HUES64 (cell line): ENCODE data around the gene PADI1.

Experiments
- H3K27ac ChIP-seq: 2 replicates; pipeline ENCODE4 v1.7.0; 2013; ENCODE audit warnings: low read depth, low read length, inconsistent platforms
- H3K27me3 ChIP-seq: 2 replicates; pipeline ENCODE4 v1.6.1; 2013; ENCODE audit warnings: mild to moderate bottlenecking, low read length; ENCODE audit not compliant: insufficient read depth
- H3K36me3 ChIP-seq: 2 replicates; pipeline ENCODE4 v1.6.1; 2013; ENCODE audit warnings: mild to moderate bottlenecking, low read length; ENCODE audit not compliant: insufficient read depth
- H3K4me1 ChIP-seq: 2 replicates; pipeline ENCODE4 v1.6.1; 2013; ENCODE audit warnings: mild to moderate bottlenecking, low read length, moderate library complexity; ENCODE audit not compliant: insufficient read depth
- H3K4me3 ChIP-seq: 2 replicates; pipeline ENCODE4 v1.5.1; 2013; ENCODE audit warnings: mild to moderate bottlenecking, low read length, moderate library complexity
- H3K9ac ChIP-seq: 2 replicates; pipeline ENCODE4 v1.6.1; 2013; ENCODE audit warnings: mild to moderate bottlenecking, low read depth, low read length
- H3K9me3 ChIP-seq: 2 replicates; pipeline ENCODE4 v1.6.1; 2013; ENCODE audit warnings: low read depth, low read length; ENCODE audit not compliant: insufficient read depth
- WGBS: fragments of 150-250, 120-280 bp; methylation state at CpG from one replicate; pipeline ENCODE4 v1.1.7; 2013; ENCODE audit warnings: missing lambda C conversion rate; 5-methylcytosine and 5-hydroxymethylcytosine counted together

Gene PADI1

DNA sequence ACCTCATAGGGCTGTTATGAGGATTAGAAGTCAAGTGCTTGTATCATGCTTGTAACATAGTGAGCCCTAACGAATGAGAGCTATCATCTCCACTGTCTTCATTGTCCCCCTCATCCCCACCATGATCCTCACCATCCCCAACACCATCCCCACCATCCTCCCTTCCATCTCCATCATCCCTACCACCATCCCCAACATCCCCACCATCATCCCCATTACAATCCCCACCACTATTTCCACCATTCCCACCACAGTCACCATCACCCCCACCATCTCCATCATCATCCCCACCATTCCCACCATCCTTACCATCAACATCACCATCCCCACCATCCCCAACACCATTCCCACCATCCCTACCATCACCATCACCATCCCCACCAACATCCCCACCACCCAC is 39.1 kb upstream of the PADI1 start:
- Histone ChIP-seq H3K36me3 (no peaks in the 10 kb centered on the region), H3K27me3 (no peaks in the 10 kb centered on the region), H3K4me3 (no peak overlapping the region), H3K9me3 (no peaks in the 10 kb centered on the region), H3K27ac (no peak overlapping the region), H3K4me1 (peaks cover 8% of the 10 kb centered on the region), H3K9ac (no peak overlapping the region)
- 92% methylated on average over 1 of the region's 1 CpG for WGBS

DNA sequence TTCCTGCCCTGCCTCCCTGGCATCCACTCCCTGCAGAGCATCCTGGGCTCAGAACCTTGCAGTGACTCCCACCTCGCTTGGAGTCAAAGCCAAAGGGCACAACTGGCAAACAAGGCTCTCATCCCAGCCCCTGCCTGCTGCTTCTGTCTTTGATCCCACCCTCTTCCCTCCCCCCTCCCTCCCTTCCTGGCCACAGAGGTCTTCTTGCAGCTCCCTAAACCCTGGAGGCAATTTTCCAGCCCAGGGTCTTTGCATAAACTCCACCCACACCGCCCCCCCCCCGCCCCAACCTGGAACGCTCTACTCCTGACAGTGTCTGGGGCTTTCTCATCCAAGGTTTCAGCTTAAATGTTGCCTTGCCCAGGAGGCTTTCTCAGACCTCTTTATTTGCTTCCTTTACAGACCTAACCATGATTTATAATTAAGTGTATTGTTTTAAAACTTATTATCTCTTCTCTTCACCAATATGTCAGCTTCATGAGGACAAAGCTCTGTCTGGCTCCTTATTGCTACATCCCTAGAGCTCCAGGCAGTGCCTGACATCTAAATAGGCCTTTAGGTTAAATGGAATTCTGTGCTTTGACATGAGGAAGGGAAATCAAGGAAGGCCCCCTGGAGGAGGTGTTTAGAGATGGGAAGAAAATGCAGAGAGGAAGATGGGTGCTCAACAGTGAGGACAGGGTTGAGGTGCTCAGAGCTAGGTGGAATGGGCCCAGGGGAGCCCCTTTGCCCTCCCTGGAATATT is 37.7 kb upstream of the PADI1 start:
- H3K4me3 ChIP-seq: no peak overlapping the region
- H3K27ac ChIP-seq: no peak overlapping the region
- peaks cover 8% of the 10 kb centered on the region for H3K4me1 ChIP-seq
- H3K36me3 ChIP-seq: no peaks in the 10 kb centered on the region
- no peaks in the 10 kb centered on the region for H3K27me3 ChIP-seq
- no peaks in the 10 kb centered on the region for H3K9me3 ChIP-seq
- H3K9ac ChIP-seq: no peak overlapping the region
- 7% methylated on average over 4 of the region's 4 CpGs for WGBS

DNA sequence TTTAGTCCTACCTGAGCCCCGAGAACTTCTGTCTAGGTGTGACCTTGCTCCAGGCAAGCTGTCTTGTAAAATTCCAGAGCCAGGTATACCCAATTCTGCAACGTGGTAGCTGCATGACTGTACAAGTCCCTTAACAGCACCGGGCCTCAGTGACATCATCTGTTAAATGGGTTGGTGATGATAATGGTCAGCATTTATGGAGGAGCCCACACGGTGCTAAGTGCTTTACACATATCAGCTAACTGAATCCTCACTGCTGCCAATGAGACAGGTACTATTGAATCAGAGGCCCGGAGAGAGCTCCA is 37.2 kb upstream of the PADI1 start:
- no peak overlapping the region for H3K27ac ChIP-seq
- no peaks in the 10 kb centered on the region for H3K9me3 ChIP-seq
- WGBS: 88% methylated on average over 5 of the region's 5 CpGs
- peaks cover 8% of the 10 kb centered on the region for H3K4me1 ChIP-seq
- H3K27me3 ChIP-seq: no peaks in the 10 kb centered on the region
- no peaks in the 10 kb centered on the region for H3K36me3 ChIP-seq
- no peak overlapping the region for H3K9ac ChIP-seq
- H3K4me3 ChIP-seq: no peak overlapping the region

DNA sequence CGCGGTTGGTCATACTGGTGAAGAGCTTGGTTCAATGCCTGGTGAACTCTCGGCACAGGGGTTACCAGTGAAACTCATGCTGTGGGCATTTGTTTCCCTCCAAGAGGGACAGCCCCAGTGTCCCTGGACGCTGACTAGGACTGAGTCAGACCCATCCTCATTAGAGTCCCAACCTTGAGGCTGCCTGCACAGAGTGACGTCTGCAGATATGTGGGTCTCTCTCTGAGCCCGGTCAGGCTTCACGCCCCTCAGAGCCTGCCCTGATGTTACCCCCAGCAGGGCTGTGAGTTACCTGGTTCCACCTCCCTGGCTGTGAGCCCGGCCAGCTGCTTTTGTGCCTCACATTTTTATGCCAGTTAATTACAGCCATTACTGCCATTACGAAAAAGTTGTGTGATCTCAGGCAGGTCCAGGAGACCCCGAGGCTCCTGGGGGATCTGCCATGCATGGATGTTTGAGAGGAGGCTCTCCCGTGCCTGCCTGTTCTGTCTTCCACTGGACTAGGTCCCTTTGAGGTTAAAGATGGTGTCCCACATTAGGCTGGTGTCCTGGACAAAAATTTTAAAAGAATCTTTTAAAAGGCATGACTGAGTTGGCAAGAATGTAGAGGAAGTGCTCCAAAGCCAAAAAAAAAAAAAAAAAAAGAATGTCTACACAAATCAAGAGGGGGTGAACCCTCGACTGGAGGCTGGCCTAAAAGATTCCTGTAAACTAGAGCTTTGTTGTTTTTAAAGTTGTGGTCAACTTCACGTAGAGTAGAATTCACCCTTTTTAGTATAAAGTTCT is 36.6 kb upstream of the PADI1 start:
- 77% methylated on average over 13 of the region's 13 CpGs for WGBS
- H3K4me3 ChIP-seq: no peak overlapping the region
- H3K27ac ChIP-seq: no peak overlapping the region
- H3K27me3 ChIP-seq: no peaks in the 10 kb centered on the region
- no peaks in the 10 kb centered on the region for H3K36me3 ChIP-seq
- H3K4me1 ChIP-seq: peaks cover 8% of the 10 kb centered on the region
- no peak overlapping the region for H3K9ac ChIP-seq
- no peaks in the 10 kb centered on the region for H3K9me3 ChIP-seq

DNA sequence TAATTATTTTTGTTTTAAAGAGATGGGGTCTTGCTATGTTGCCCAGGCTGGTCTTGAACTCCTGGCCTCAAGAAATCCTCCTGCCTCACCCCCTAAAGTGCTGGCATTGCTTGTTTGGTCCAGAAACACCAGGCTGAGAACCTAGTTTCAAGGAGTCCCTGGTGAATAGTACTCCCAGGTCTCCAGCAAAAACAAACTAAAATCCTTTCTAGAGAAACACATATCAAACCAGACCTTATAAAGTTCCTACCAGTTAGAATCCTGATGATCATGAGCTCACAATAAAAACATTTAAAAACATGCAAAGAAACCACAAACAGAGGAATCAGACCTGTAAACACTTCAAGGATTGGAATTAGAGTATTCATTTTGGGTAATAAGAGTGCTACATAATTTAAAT is 34.4 kb upstream of the PADI1 start:
- Histone ChIP-seq H3K27ac (no peak overlapping the region), H3K27me3 (no peaks in the 10 kb centered on the region), H3K4me1 (peaks cover 8% of the 10 kb centered on the region), H3K9ac (no peak overlapping the region), H3K9me3 (no peaks in the 10 kb centered on the region), H3K36me3 (no peaks in the 10 kb centered on the region), H3K4me3 (no peak overlapping the region)

DNA sequence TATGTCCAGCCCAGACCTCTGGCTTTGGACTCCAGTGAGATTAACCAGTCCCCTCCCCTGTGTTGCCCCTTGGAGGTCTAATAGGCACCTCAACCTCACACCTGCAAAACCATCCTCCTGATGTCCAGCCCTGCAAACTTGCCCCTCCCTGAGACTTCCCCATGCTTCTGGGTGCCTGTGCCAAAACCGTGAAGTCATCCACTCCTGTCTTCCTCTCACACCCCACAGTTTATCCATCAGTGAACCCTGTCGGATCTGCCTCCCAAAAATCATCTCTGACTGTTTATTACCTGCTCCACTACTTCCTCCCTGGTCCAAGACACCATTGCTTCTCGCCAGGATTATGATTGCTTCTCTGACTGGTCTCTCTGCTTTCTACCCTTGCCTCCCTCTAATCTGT is 31.7 kb upstream of the PADI1 start:
- Histone ChIP-seq H3K27ac (no peak overlapping the region), H3K9ac (no peak overlapping the region), H3K36me3 (no peaks in the 10 kb centered on the region), H3K4me1 (no peaks in the 10 kb centered on the region), H3K9me3 (no peaks in the 10 kb centered on the region), H3K27me3 (no peaks in the 10 kb centered on the region), H3K4me3 (no peak overlapping the region)
- WGBS: 86% methylated on average over 3 of the region's 3 CpGs

DNA sequence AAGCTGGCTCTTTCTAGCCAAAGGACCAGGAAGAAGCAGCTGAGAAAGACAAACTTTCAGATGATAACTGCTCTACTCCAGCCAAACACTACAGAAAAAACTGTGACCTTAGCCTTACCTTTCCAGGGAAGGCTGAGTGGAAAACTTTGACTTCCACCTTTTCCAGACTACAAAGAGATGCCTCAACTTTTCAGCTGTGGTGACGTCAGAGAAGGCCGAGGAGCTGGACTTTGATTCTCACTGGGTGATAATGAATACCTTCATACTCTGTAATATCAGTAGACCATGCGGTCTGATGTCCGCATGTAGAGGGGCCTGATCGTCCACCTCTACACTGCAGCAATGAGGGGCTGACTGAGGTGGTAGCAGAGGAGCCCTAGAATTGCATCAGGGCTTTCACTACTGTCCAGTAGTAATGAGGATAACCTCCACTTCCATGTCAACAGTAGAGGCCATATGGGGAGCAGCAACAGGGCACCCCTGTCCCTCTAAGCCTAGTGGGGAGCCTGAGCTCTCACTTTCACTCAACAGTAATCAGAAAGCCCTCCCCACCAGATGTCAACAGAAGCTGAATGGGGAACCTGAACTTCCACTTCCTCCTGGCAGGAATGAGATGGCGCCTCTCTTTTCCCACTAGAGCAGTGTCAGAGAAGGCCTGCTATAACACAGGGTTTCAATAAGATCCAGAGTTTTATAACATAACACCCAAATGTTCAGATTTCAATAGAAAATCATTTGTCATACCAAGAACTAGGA is 28.4 kb upstream of the PADI1 start:
- H3K36me3 ChIP-seq: no peaks in the 10 kb centered on the region
- WGBS: 74% methylated on average over 6 of the region's 6 CpGs
- no peaks in the 10 kb centered on the region for H3K27me3 ChIP-seq

DNA sequence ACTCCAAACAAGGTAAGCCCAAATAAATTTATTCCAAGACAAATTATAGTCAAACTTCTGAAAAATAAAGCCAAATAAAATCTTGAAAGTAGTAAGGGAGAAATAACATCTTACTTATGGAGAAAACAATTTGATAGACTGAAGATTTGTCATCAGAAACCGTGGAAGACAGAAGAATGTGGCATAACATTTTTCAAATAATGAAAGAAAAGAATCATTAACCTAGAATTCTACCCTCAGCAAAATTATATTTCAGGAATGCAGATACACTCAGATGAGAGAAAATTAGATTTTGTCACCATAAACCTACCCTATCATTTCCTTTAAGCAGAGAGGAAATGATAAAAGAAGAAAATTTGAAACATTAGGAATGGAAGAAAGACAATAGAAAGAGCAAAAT is 27.3 kb upstream of the PADI1 start:
- Histone ChIP-seq H3K9me3 (no peaks in the 10 kb centered on the region), H3K9ac (no peak overlapping the region), H3K4me1 (peaks cover 6% of the 10 kb centered on the region; the same call in 1 of the 2 replicates), H3K27me3 (no peaks in the 10 kb centered on the region), H3K4me3 (no peak overlapping the region), H3K27ac (no peak overlapping the region), H3K36me3 (no peaks in the 10 kb centered on the region)
- WGBS: no CpG with 5 or more reads among the region's 1 CpG

More for the DNA sequence above, 28.4 kb upstream of the PADI1 start:
- Histone ChIP-seq H3K4me3 (no peak overlapping the region), H3K9me3 (no peaks in the 10 kb centered on the region), H3K4me1 (no peaks in the 10 kb centered on the region), H3K9ac (no peak overlapping the region), H3K27ac (no peak overlapping the region)

DNA sequence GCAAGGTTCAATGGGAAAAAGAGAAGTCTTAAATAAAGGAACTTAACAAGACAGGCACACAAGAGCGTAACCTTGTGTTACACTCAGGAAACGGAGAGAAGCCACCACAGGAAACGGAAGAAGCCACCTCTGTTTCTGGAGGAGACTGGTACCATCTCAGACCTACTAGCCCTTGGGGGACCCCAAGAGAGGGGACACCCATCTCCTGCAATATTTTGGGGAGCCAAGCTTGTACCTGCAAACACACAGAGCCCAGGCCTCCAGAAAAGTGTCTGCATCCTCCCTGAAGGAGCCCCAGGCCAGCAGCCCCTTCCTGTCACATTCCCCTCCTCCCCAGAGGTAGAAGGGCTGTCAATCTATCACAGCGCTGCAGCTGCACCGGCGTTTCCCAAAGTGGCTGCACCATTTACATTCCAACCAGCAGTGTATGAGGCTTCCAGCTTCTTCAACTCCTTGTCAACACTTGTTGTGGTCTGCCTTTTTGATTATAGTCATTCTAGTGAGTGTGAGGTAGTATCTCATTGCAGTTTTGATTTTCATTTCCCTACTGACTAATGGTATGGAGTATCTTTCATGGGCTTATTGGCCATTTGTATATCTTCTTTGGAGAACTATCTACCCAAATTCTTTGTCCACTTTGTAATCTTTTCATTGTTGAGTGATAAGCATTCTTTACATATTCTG is 23.0 kb upstream of the PADI1 start:
- no peak overlapping the region for H3K27ac ChIP-seq
- no peak overlapping the region for H3K4me3 ChIP-seq
- no peaks in the 10 kb centered on the region for H3K36me3 ChIP-seq
- H3K9me3 ChIP-seq: no peaks in the 10 kb centered on the region
- H3K9ac ChIP-seq: no peak overlapping the region
- peaks cover 6% of the 10 kb centered on the region; the same call in 1 of the 2 replicates for H3K4me1 ChIP-seq
- 62% methylated on average over 6 of the region's 6 CpGs for WGBS
- no peaks in the 10 kb centered on the region for H3K27me3 ChIP-seq

DNA sequence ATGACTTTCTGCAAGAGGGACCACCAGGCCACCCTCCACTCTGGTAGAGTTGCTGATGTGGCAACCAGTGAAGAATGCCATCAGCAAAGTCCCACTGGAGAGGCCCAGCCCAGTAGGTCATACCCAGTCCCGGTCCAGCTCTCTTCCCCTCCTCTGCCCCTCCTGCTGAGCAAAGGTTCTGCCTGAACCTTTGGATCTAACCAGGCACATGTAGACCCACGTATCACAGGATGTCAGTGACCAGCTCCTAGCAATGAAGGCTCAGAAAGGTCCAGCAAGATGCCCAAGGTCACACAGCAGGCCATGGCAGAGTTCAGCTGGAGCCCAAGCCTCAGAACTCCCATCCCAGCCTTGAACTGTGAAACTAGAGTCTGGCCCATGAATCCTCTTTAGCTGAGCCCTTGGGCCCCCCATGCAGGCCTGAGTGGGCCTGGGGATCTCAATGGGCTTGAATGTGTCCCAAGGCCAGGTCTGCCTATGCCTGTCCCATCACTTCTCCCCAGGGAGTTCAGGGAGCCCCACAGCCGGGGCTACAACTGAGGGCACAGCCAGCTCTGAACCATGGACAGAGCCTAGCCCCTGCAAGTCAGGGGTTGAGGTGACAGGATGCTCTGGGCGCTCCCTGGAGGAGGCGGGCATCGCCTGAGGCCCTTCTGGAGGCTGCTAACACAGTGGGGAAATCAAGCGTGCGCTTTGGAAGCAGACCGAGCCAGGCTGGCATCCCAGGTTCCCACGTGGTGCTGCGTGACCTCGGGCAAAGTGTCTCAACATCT is 21.4 kb upstream of the PADI1 start:
- no peaks in the 10 kb centered on the region for H3K9me3 ChIP-seq
- H3K4me1 ChIP-seq: peaks cover 6% of the 10 kb centered on the region; the same call in 1 of the 2 replicates
- H3K36me3 ChIP-seq: no peaks in the 10 kb centered on the region
- H3K27ac ChIP-seq: no peak overlapping the region
- H3K9ac ChIP-seq: no peak overlapping the region
- 92% methylated on average over 12 of the region's 12 CpGs for WGBS
- no peaks in the 10 kb centered on the region for H3K27me3 ChIP-seq
- no peak overlapping the region for H3K4me3 ChIP-seq
